Measurements from ENCODE around the gene ANTXR2.
A peak's percentile ranks its signal among the peaks of the same experiment; 100 is the strongest.

Gene ANTXR2

GRCh38 chr4:80091688-80092087, 18.7 kb upstream of the ANTXR2 start:
- DNase-seq (ENCODE audit: low read depth) = no peak

DNA sequence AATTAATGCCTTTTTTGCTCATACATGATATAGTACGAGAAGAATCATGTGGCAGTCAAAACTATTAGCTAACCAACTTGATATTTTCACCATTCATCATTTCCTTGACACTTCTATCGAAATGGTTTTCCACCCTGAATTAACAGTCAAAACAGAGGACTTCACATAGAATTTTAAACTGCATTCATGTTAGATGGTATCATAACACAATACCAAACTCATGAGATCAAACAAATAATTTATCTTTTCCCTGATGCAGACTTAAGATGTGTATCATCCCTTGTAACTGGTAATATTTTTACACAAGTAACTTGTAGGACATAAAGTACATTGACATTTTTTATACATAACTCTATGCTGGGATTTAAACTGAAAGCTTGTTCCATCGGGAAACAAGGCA, 18.2 kb upstream of the ANTXR2 start:
- DNase-seq (ENCODE audit: low read depth) = no peak

DNA sequence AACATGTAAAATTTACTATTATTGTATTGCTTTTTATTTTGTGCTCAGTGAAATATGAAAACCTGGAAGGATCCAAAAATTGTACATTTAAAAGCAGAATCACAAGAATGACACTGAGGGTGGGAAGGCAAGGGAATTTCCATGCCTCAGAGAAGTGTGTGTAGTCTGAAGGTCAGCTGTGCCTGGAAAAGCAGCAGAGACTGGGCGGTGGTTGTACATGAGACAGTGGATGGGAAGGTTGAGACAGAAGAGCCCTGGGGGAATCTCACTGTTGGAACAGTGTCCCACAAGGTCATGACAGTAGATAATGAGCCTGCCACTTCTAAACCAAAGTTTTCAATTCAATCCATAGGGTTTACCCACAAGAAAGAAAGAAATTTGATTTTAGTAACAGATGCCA, 17.1 kb upstream of the ANTXR2 start:
- DNase-seq (ENCODE audit: low read depth) = no peak

DNA sequence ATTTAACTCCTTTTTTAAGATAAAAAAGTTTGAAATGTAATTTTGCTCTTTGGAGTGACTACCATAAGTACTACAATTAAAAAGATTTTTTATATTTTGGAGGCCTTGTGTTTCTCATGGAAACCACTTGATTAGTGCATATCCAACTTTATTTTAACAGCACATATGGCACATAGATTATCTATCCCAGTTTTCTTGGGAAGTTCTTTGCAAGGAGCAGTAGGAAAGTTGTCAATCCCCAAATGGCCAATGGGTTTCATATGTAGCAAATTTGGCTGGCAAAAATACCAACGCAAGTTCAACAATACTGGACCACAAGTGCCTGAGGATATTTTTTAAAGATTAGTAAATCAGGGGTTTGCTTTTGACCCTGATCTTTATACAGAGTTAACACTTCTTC, 15.4 kb upstream of the ANTXR2 start:
- no peak for DNase-seq (ENCODE audit: low read depth)

DNA sequence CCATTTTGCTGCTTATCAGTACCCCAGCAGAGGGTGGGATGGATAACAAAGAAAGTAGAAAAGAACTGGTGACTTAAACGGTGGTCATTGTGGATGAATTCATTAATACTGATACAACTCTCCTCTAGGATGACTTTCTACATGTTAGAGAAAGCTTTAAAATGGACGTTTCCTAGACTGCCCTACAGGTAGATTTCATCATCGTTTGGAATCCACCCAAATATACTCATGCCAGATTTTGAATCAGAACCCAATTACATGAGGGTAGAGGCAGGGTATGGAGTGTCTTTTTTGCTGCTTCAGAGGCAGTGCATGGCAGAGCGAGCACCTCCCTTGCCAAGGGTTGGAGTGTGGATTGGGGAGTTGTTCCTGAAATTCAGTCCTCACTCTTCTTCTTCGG, 13.3 kb upstream of the ANTXR2 start:
- DNase-seq (ENCODE audit: low read depth) = no peak

DNA sequence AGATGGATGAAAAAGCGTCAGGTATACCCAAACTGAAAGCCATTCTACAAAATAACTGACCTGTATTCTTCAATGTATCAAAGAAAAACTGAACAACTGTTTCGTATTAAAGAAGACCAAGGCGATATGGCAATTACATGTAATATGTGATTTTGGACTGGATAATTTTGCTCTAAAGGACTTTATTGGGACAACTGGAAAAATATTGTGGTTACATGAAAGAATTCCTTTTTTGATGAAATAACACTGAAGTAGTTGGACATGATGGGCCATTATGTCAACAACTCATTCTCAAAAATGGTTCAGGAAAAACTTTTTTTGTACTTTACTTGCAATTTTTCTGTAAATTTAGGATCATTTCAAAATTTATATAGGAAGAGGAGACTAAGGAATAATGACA, 12.1 kb upstream of the ANTXR2 start:
- no peak for DNase-seq (ENCODE audit: low read depth)

GRCh38 chr4:80082693-80083092, 9.7 kb upstream of the ANTXR2 start:
- no peak for DNase-seq (ENCODE audit: low read depth)

GRCh38 chr4:80081566-80081965, 8.5 kb upstream of the ANTXR2 start:
- no peak for DNase-seq (ENCODE audit: low read depth)

DNA sequence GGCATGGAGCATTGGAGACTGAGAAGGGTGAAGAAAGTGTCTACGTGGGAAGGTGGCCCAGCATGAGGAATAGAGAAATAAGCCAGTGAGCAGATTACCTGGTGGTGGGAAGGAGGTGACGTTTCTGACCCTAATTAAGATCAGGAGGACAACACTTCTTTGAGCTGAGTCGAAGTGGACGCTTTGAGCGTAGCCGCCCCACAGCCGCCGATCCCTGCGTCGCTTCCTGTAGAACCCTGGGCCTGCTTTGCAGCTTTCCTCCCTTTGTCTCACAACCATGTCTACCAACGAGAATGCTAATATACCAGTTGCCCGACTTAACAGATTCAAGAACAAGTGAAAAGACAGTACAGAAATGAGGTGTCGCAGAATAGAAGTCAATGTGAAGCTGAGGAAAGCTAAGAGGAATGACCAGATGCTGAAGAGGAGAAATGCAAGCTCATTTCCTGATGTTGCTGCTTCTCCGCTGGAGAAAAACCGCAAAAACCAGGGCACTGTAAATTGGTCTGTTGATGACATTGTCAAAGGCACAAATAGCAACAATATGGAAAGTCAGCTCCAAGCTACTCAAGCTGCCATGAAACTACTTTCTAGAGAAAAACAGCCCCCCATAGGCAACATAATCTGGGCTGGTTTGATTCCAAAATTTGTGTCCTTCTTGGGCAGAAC, 6.4 kb upstream of the ANTXR2 start:
- no peak for DNase-seq (ENCODE audit: low read depth)

DNA sequence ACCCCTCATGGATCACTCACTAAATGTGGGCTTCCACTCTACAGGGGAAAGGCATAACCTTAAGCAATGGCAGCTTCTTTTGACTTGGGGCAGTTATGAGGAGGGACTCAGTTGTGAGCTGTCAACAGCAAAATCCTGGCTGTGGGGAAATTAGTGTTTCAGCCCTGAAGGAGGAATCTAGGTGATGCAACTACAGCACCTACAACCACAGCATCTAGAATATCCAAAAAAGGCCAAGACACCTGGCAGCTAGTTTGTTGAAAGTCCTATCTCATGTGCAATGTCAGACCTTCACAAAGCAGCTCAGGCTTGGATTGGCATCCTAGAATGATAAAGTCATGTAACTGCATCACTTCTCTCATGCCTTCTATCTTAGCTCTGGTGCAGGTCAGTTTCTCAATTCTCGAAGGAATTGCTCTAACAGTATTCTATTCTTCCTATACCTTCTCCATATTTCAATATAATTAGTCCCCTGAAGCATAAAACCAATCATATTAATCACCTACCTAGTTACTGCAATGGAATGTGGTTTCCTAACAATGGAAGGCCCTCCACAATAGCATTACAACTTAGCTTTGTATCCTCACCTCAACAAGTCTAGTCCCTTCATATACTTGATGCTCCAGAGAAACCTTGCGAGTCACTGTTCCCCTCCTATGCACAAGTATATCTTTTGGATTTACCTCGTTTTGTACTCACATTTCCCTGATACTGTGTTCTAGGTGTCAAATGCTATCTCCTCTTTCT, 5.5 kb upstream of the ANTXR2 start:
- no peak for DNase-seq (ENCODE audit: low read depth)

DNA sequence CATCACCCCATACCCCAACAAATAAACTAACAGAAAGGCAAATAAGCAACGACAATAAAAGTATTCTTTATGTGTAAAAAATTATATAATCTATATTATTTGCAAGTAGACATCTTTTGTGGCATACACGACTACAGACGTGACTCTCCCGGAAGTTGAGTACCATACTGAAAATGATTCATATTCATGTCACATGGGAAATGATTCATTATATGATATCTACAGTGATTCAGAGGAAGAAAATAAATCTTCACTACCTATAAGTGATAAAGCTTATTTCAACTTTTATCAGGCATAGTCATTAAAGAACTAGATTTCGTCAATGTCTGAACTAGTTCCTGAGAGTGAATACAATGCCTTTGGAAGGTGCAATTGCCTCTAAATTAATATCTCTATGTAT, 4.6 kb upstream of the ANTXR2 start:
- no peak for DNase-seq (ENCODE audit: low read depth)

- no peak for DNase-seq (ENCODE audit: low read depth)
These were observed 3.7 kb upstream of the ANTXR2 start for GRCh38 chr4:80076681-80077080.

- DNase-seq (ENCODE audit: low read depth) = no peak
These were observed 3.1 kb upstream of the ANTXR2 start for GRCh38 chr4:80075995-80076675.

- DNase-seq (ENCODE audit: low read depth) = no peak
These were observed 1.6 kb upstream of the ANTXR2 start for GRCh38 chr4:80074651-80075050.

DNA sequence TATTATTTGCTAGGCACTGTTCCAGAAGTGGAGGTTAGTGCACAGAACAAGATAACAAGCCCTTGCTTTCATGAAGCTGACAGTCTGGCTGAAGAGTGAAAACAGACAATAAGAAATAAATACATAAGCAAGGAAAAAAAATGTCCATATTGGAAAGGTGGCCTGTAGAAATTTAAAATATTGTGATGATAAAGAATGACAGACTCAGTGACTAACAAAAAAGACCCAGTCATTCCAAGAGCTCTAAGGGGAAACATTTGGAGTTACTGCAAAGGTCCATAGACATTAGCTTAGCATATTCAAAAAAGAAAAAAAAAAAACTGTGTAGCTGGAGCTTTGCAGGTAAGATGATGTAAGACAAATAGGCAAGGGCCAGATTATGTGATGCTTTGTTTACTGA, 1.0 kb upstream of the ANTXR2 start:
- DNase-seq (ENCODE audit: low read depth) = no peak

- DNase-seq (ENCODE audit: low read depth) = no peak
These were observed 512 bp upstream of the ANTXR2 start for GRCh38 chr4:80073473-80074008.

DNA sequence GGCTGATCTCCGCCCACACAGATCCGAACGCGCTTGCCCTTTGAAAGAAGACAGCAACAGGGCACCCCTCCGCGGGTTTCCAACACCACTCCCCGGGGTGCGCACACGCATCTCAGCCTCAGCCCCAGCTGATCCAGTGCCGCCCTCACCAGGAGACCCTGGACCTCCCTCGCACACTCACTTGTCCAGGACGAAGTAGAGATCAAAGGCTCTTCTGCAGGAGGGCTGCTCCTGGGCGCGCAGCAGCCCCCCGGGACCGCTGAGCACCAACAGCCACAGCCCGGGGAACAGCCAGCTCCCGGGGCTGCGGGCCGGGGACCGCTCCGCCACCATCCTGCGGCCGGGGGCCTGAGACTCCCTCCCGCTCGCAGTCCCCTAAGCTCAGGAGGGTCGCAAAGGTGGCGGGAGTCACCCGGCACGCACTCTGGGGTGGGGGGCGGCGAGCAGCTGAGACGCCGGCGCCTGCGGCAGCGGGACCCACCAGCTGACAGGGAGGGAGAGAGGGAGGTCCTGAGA, 743 bp downstream of the ANTXR2 start:
- DNase-seq (ENCODE audit: low read depth) = peak; percentile 59

DNA sequence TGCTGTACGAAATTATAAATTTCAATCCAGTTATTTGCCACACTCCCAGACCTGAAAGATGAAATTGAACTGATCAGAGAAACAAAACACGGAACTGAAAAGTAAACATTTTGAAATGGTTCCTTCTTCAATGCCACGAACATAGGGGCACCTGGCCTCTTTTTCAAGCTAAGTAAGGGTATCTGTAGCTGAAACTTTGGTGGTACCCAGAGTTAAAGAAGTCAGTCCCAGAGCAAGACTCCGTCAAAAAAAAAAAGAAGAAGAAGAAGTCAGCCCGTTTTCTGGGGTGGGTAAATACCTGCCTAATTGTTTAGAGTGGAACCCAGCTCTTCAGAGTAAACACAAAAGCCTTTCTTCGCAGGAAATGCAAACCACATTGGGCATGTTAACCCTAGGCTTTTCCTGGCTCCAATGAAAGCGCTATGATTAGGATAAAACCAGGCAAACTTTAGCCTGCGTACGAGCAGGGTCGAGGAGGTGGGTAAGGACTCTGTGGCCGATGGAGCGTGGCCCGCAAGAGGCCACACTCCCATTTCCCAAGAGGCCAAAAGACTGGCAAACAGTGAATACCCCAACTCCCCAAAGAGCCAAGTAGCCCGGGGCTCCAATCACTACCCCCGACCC, 1.3 kb downstream of the ANTXR2 start:
- DNase-seq (ENCODE audit: low read depth) = no peak

- no peak for DNase-seq (ENCODE audit: low read depth)
These were observed 2.0 kb downstream of the ANTXR2 start for GRCh38 chr4:80070880-80071603.

DNA sequence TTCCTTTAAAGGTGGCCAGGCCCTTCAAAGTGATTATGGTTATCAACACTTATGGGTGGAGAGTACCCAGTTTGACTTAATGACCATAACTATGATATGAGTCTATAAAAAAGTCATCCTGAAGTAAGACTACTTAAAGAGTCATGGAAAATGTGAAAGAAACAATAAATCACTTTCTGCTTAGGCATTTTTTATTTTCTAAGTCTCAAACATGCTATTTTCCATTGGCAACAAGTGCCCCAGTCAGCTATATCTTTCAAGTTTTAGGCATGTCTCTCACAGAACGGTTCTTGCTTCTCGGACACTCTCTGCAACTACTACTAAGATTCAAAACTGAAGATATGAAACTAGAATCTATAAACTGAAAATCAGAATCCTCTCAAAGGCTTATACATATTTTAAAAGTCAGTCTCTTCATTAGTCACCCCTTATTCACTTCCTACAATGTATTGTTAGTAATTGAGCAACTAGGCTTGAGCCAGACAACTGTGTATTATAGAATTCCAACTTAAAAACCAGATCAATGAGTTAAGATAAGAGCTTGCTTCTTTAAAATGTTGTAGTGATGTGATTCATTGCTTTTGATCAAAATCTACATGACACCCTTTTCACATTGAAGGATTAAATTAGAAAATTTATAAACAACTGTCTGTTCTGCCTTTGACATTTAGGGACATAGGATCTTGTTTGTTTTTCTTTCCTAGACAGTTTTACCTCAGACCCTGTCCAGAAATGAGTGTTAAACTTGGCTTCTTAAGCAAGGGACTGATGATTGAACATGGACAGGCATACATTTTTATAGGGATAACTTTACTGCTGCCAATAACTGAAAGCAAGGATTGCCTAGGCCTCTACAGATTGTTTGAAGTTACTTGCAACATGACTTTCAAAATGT, 2.9 kb downstream of the ANTXR2 start:
- no peak for DNase-seq (ENCODE audit: low read depth)

All from activated T-helper 9 cell treated with anti-CD3 and anti-CD28 coated beads, Interleukin-2, amount 50 U/mL, for 16 hours (primary cell).